Fibroblast of mammary gland (primary cell): ENCODE measurements around the gene PDCD10.

Experiments used
- DNase-seq: peaks from one replicate; pipeline ENCODE4 v3.0.0-alpha.2; 2010; ENCODE audit warnings: low read depth
- H3K4me3 ChIP-seq: 2 replicates; pipeline ENCODE4 v1.5.1; 2011; ENCODE audit warnings: low read depth, mild to moderate bottlenecking, low read length, moderate library complexity; ENCODE audit not compliant: control insufficient read depth
- TF ChIP-seq, protein P1 (sequence below): conservative IDR thresholded peaks from 2 replicates; pipeline ENCODE4 v1.5.1; 2011; ENCODE audit warnings: low read depth, low read length, inconsistent platforms; ENCODE audit not compliant: control insufficient read depth, insufficient read depth

Gene PDCD10

DNA sequence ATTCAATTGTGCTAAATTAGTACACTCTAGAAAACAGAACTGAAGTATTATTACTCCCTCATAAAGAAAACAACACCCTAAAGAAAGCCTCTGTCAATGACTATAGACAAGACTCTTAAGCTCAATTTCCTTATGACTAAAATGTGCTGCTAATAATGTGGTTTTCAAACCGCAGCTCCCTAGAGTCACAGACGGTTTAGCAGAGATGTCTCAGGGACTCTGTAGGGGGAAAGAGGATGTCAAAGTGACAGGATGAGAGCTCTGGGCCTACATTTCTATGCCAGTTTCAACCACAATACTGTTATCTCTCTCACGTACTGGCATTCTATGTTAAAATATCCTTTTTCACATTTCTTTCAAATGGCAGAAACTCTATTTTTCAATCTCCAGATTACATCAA is 43.3 kb downstream of the PDCD10 start:
- DNase-seq: no peak
- H3K4me3 ChIP-seq: no peak overlapping the region
- TF ChIP-seq, protein P1, sequence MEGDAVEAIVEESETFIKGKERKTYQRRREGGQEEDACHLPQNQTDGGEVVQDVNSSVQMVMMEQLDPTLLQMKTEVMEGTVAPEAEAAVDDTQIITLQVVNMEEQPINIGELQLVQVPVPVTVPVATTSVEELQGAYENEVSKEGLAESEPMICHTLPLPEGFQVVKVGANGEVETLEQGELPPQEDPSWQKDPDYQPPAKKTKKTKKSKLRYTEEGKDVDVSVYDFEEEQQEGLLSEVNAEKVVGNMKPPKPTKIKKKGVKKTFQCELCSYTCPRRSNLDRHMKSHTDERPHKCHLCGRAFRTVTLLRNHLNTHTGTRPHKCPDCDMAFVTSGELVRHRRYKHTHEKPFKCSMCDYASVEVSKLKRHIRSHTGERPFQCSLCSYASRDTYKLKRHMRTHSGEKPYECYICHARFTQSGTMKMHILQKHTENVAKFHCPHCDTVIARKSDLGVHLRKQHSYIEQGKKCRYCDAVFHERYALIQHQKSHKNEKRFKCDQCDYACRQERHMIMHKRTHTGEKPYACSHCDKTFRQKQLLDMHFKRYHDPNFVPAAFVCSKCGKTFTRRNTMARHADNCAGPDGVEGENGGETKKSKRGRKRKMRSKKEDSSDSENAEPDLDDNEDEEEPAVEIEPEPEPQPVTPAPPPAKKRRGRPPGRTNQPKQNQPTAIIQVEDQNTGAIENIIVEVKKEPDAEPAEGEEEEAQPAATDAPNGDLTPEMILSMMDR: no peak

DNA sequence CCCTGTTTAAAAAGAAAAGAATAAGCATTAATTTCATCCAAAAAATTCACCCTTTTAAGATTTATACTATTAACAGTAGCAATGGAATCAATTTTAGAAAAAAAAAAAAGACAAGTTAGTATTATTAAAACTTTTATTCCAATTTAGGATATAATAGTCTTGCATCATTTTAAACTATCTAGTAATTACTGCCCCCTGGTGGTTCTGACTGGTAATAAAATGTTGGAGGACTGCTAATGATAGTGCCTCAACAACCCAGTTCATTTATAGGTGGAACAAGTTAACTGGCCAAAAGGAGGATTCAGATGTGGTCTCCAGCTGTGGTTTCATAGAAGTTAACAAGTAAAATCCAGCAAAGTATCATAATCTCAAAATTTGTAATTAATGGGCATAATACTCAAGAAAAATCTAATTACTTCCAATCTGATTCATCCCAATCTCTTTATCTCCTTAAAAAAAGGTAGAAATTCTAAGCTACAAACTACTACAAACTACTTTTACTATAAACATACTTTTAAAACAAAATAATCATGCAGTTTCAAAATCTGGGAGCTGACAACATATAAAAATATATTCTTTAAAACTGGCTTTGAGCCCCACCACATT is 50.2 kb downstream of the PDCD10 start:
- no peak overlapping the region for H3K4me3 ChIP-seq
- peak; percentile 68 for DNase-seq
- TF ChIP-seq, protein P1: peak; percentile 55

- DNase-seq: no peak
- TF ChIP-seq, protein P1: no peak
- H3K4me3 ChIP-seq: no peak overlapping the region
Measured at GRCh38 chr3:167679526-167679925, 55.2 kb downstream of the PDCD10 start.

GRCh38 chr3:167675848-167676247 is 58.8 kb downstream of the PDCD10 start:
- DNase-seq: no peak
- TF ChIP-seq, protein P1: no peak
- H3K4me3 ChIP-seq: no peak overlapping the region

DNA sequence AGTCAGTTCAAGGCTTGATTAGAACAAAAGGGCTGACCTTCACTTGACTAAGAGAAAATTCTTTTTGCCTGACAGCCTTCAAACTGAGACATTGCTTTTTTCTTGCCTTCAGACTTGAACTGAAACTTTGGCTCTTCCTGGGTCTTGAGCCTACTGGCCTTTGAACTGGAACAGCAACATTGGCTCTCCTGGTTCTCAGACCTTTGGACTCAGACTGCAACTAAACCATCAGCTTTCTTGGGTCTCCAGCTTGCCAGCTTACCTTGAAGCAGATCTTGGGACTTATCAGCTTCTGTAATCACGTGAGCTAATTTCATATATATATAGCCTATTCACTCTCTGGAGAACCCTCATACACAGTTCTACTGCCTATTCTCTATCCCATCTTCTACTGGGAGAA is 61.5 kb downstream of the PDCD10 start:
- DNase-seq: no peak
- no peak overlapping the region for H3K4me3 ChIP-seq
- TF ChIP-seq, protein P1: no peak

- H3K4me3 ChIP-seq: no peak overlapping the region
- TF ChIP-seq, protein P1: no peak
- DNase-seq: no peak
Measured at GRCh38 chr3:167671878-167672427, 62.7 kb downstream of the PDCD10 start.
